IMR-90 (cell line): ENCODE data around the gene NUP54. TPM values are rescaled to one million over a fixed set of nuclear protein-coding genes. Genes with fewer than 3 reads are reported as not detected.

ENCODE experiments used
- ATAC-seq: fragments of 200-7000 bp; cut with Tn5 transposase; 2 replicates; pipeline ENCODE4 v1.9.1; 2020; ENCODE audit warnings: low read depth, mild to moderate bottlenecking, moderate library complexity
- BruUV-seq: library from RNA; stranded (reverse); fragments of 400-500 nt; replicated peaks from 2 replicates; lab custom pipeline; 2021; lab: Mats Ljungman, UMichigan
- CTCF ChIA-PET: fragments of 300-600 bp; formaldehyde crosslinking; extraction: SDS; loops from one replicate; lab custom pipeline; 2021; ENCODE audit warnings: antibody characterized with exemption; lab: Yijun Ruan, JAX
- POLR2A ChIA-PET: fragments of 300-600 bp; sonication (Branson Sonifier 250); formaldehyde crosslinking; loops from one replicate; lab custom pipeline; 2022; ENCODE audit warnings: antibody characterized with exemption; ENCODE audit not compliant: unreplicated experiment; lab: Charles Lee
- DNase-seq: peaks from one replicate; pipeline ENCODE4 v3.0.0; 2013
- H2AFZ ChIP-seq: replicated peaks from 2 replicates; pipeline ENCODE3; 2013; ENCODE audit warnings: low read length, mild to moderate bottlenecking; ENCODE audit not compliant: poor library complexity
- H2AK5ac ChIP-seq: 2 replicates; pipeline ENCODE4 v1.6.1; 2013; ENCODE audit warnings: low read depth, low read length, inconsistent platforms
- H2AK9ac ChIP-seq: replicated peaks from 2 replicates; pipeline ENCODE3; 2013; ENCODE audit warnings: mild to moderate bottlenecking, low read depth, low read length, moderate library complexity; ENCODE audit not compliant: poor library complexity
- H2BK120ac ChIP-seq: 2 replicates; pipeline ENCODE4 v1.6.1; 2013; ENCODE audit warnings: low read depth, low read length, inconsistent platforms
- H2BK15ac ChIP-seq: 3 replicates; pipeline ENCODE4 v1.6.1; 2013; ENCODE audit warnings: low read depth, low read length, inconsistent platforms
- H2BK20ac ChIP-seq: 2 replicates; pipeline ENCODE4 v1.6.1; 2013; ENCODE audit warnings: low read depth, mild to moderate bottlenecking, inconsistent platforms, low read length, moderate library complexity
- H2BK5ac ChIP-seq: 2 replicates; pipeline ENCODE4 v1.6.1; 2013; ENCODE audit warnings: mild to moderate bottlenecking, low read depth, low read length, inconsistent platforms; ENCODE audit not compliant: poor library complexity, severe bottlenecking
- H3K14ac ChIP-seq: replicated peaks from 2 replicates; pipeline ENCODE4 v1.6.1; 2013; ENCODE audit warnings: low read depth, low read length, inconsistent platforms
- H3K18ac ChIP-seq: 2 replicates; pipeline ENCODE4 v1.6.1; 2013; ENCODE audit warnings: low read depth, low read length, control low read depth
- H3K23ac ChIP-seq: 2 replicates; pipeline ENCODE4 v1.6.1; 2013; ENCODE audit warnings: low read depth, low read length, inconsistent platforms
- H3K27ac ChIP-seq: 2 replicates; pipeline ENCODE4 v1.5.1; 2013; ENCODE audit warnings: mild to moderate bottlenecking, control low read depth, low read length; ENCODE audit not compliant: insufficient read depth
- H3K27me3 ChIP-seq: 2 replicates; pipeline ENCODE4 v1.6.1; 2013; ENCODE audit warnings: low read length; ENCODE audit not compliant: control insufficient read depth, insufficient read depth
- H3K36me3 ChIP-seq: 2 replicates; pipeline ENCODE4 v1.6.1; 2013; ENCODE audit warnings: low read length, mixed read lengths; ENCODE audit not compliant: control insufficient read depth, insufficient read depth
- H3K4ac ChIP-seq: 2 replicates; pipeline ENCODE4 v1.6.1; 2013; ENCODE audit warnings: low read depth, low read length, inconsistent platforms
- H3K4me1 ChIP-seq: 2 replicates; pipeline ENCODE4 v1.6.1; 2013; ENCODE audit warnings: low read length, mixed read lengths; ENCODE audit not compliant: control insufficient read depth, insufficient read depth
- H3K4me2 ChIP-seq: 2 replicates; pipeline ENCODE4 v1.6.1; 2013; ENCODE audit warnings: low read depth, mild to moderate bottlenecking, control low read depth, low read length, moderate library complexity
- H3K4me3 ChIP-seq: 2 replicates; pipeline ENCODE4 v1.5.1; 2013; ENCODE audit warnings: low read depth, mild to moderate bottlenecking, control low read depth, low read length, moderate library complexity; ENCODE audit not compliant: insufficient read depth
- H3K56ac ChIP-seq: 2 replicates; pipeline ENCODE4 v1.6.1; 2013; ENCODE audit warnings: low read length, inconsistent platforms; ENCODE audit not compliant: insufficient read depth; ENCODE audit errors: extremely low read depth
- H3K79me1 ChIP-seq, 2 experiments: 2 replicates each; pipeline ENCODE4 v1.6.1; 2013; ENCODE audit warnings: low read length in 2 of 2, inconsistent platforms in 1 of 2, low read depth in 1 of 2
- H3K9ac ChIP-seq: 2 replicates; pipeline ENCODE4 v1.6.1; 2013; ENCODE audit warnings: low read depth, low read length, control low read depth
- H3K9me1 ChIP-seq: 2 replicates; pipeline ENCODE4 v1.6.1; 2013; ENCODE audit warnings: low read length, inconsistent platforms; ENCODE audit not compliant: insufficient read depth
- H3K9me3 ChIP-seq: 2 replicates; pipeline ENCODE4 v1.6.1; 2013; ENCODE audit warnings: low read length; ENCODE audit not compliant: control insufficient read depth, insufficient read depth
- H4K20me1 ChIP-seq: 2 replicates; pipeline ENCODE4 v1.6.1; 2013; ENCODE audit warnings: low read length, inconsistent platforms; ENCODE audit not compliant: insufficient read depth
- H4K5ac ChIP-seq: 2 replicates; pipeline ENCODE4 v1.6.1; 2013; ENCODE audit warnings: mild to moderate bottlenecking, low read depth, low read length, control low read depth
- H4K8ac ChIP-seq, 2 experiments: 2 replicates each; pipeline ENCODE4 v1.6.1; 2013; ENCODE audit warnings: low read depth in 2 of 2, low read length in 2 of 2, control low read depth in 1 of 2, inconsistent platforms in 1 of 2
- H4K91ac ChIP-seq: 2 replicates; pipeline ENCODE4 v1.6.1; 2013; ENCODE audit warnings: low read depth, low read length, inconsistent platforms; ENCODE audit not compliant: insufficient read depth
- RFX5 ChIP-seq: IDR thresholded peaks from 2 replicates; pipeline ENCODE4 v1.8.0; 2012; ENCODE audit warnings: low read depth, mild to moderate bottlenecking, low read length, moderate library complexity
- dilution Hi-C: fragments of 300-500 bp; cut with HindIII; formaldehyde crosslinking; loops from one replicate; pipeline ENCODE4 v1.14.3; 2018; ENCODE audit warnings: low sequenced_read_pairs; ENCODE audit not compliant: unreplicated experiment
- in situ Hi-C: fragments of 300-500 bp; cut with MboI; formaldehyde crosslinking; loops from 3 replicates; pipeline ENCODE4 v1.14.3; 2019; ENCODE audit warnings: low sequenced_read_pairs, inconsistent platforms, mixed read lengths
- intact Hi-C: fragments of 100-400 bp; cut with micrococcal nuclease; formaldehyde crosslinking; loops from 2 replicates; pipeline ENCODE4 v1.10.0; 2022
- polyA plus RNA-seq, 3 experiments: library from polyadenylated mRNA; depleted of rRNA; stranded (reverse); fragments of >200 nt; gene quantifications; 2 replicates each; pipeline ENCODE4 v1.2.3, GENCODE V29; 2012; ENCODE audit warnings: low replicate concordance in 1 of 3
- total RNA-seq: library from RNA; depleted of rRNA; stranded (reverse); fragments of >200 nt; gene quantifications from 2 replicates; pipeline ENCODE4 v1.2.3, GENCODE V29; 2012

Gene NUP54
- total and polyA plus RNA-seq, 2 of the 4 experiments (the other 2 are of a cell fraction) = 24.6 to 44.4 TPM

DNA sequence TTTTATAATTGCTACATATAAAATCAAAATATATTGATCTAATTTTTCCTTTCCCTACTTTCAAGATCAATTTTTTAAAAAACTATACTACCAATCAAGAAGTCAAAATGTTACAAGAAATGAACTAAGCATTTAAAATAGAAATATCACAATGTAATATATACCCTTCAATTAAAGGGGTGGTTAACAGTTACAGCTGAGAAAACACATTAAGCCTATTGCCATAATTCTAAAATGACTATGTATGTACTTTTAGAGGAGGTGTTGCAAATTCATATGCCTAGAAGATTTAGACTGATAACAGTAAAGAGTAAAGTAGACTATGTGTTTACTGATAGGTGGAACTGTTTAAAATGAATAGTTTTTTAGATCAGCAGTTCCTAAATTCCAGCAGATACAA lies 3.7 kb downstream of the NUP54 start:
- in situ Hi-C loops (no loop called here), intact Hi-C loops (no loop called here), dilution Hi-C loops (no loop called here)
- POLR2A ChIA-PET = no interaction called here
- Histone ChIP-seq H3K27ac (no peak overlapping the region), H3K4me1 (no peaks in the 10 kb centered on the region; the same call in 1 of the 2 replicates), H3K23ac (no peak overlapping the region), H2AK5ac (no peak overlapping the region), H3K27me3 (no peaks in the 10 kb centered on the region), H3K9me3 (no peaks in the 10 kb centered on the region), H2BK5ac (no peak overlapping the region), H3K79me1 (peaks cover 23 to 51% of the 10 kb centered on the region in 2 experiments), H3K36me3 (peaks cover 4% of the 10 kb centered on the region; the same call in 1 of the 2 replicates), H2BK120ac (no peak overlapping the region), H4K8ac (no peak overlapping the region), H4K20me1 (peaks cover 3% of the 10 kb centered on the region; the same call in 1 of the 2 replicates), H4K5ac (no peak overlapping the region), H3K4me3 (no peak overlapping the region), H3K9ac (no peak overlapping the region), H2AK9ac (no peak overlapping the region), H3K18ac (no peak overlapping the region), H3K14ac (no peak overlapping the region), H3K4me2 (no peak overlapping the region), H2AFZ (no peak overlapping the region), H3K9me1 (no peaks in the 10 kb centered on the region), H2BK15ac (no peak overlapping the region), H2BK20ac (no peak overlapping the region), H4K91ac (no peak overlapping the region), H3K4ac (no peak overlapping the region), H3K56ac (no peak overlapping the region)
- ATAC-seq (no peak), DNase-seq (no peak)
- TF ChIP-seq RFX5 = no peak
- no TSS peak for BruUV-seq
- CTCF ChIA-PET = interaction anchor here (0.6 kb wide), 1 partner anchor 81 kb away, joined by 3 read pairs; no protein-coding TSS in a partner anchor
